Measurements from ENCODE around the gene PSMD2. TPM values are rescaled to one million over a fixed set of nuclear protein-coding genes. Genes with fewer than 3 reads are reported as not detected.

PSMD2 gene
- total RNA-seq, 3 donors from 2014 or later (not counting 1 experiment from before 2014, with no cell fraction given) = 218 to 237 (median 231) TPM

- H3K4me3 ChIP-seq (ENCODE audit: low read length) = no peak overlapping the region
- Mint-ChIP-seq H3K4me3 (no peak overlapping the region), H3K27ac (no peak overlapping the region), H3K36me3 (no peaks in the 10 kb centered on the region), H3K4me1 (peaks cover 0 to 6% of the 10 kb centered on the region in 2 donors), H3K27me3 (ENCODE audit: low read depth in 2 of 2) (peaks cover 31 to 47% of the 10 kb centered on the region in 2 donors), H3K9me3 (no peaks in the 10 kb centered on the region)
- ATAC-seq (no peak), DNase-seq (no peak)
- H3K4me1 ChIP-seq (ENCODE audit: control insufficient read depth, insufficient read depth, low read length) = no peaks in the 10 kb centered on the region
- WGBS (ENCODE audit: insufficient coverage) = 23% methylated on average over 1 of the region's 1 CpG
- no peak for TF ChIP-seq CTCF (IDR thresholded peaks at IDR 0.05)
- H3K36me3 ChIP-seq (ENCODE audit: control insufficient read depth, insufficient read depth, low read length) = no peaks in the 10 kb centered on the region
- H3K27me3 ChIP-seq (ENCODE audit: control insufficient read depth, insufficient read depth, low read length) = peaks cover 16% of the 10 kb centered on the region
- no peak overlapping the region for H3K27ac ChIP-seq (ENCODE audit: low read length)
- intact Hi-C loops (cut with micrococcal nuclease) = no loop called here
- H3K9me3 ChIP-seq (ENCODE audit: control insufficient read depth, insufficient read depth, low read length) = no peaks in the 10 kb centered on the region
Measured at GRCh38 chr3:184272269-184272668, 26.8 kb upstream of the PSMD2 start.

GRCh38 chr3:184275381-184275701, 23.7 kb upstream of the PSMD2 start:
- no peaks in the 10 kb centered on the region for H3K4me1 ChIP-seq (ENCODE audit: control insufficient read depth, insufficient read depth, low read length)
- no peaks in the 10 kb centered on the region for H3K9me3 Mint-ChIP-seq
- no peaks in the 10 kb centered on the region for H3K36me3 ChIP-seq (ENCODE audit: control insufficient read depth, insufficient read depth, low read length)
- 78% methylated on average over 12 of the region's 12 CpGs for WGBS (ENCODE audit: insufficient coverage)
- peaks cover 19% of the 10 kb centered on the region for H3K27me3 ChIP-seq (ENCODE audit: control insufficient read depth, insufficient read depth, low read length)
- TF ChIP-seq CTCF (IDR thresholded peaks at IDR 0.05) = no peak
- no peak overlapping the region for H3K27ac ChIP-seq (ENCODE audit: low read length)
- no peak for ATAC-seq
- H3K4me3 Mint-ChIP-seq = no peak overlapping the region
- peaks cover 0 to 6% of the 10 kb centered on the region in 2 donors for H3K4me1 Mint-ChIP-seq
- no peak for DNase-seq
- no peaks in the 10 kb centered on the region for H3K36me3 Mint-ChIP-seq
- no peaks in the 10 kb centered on the region for H3K9me3 ChIP-seq (ENCODE audit: control insufficient read depth, insufficient read depth, low read length)
- no peak overlapping the region for H3K27ac Mint-ChIP-seq
- H3K27me3 Mint-ChIP-seq (ENCODE audit: low read depth in 2 of 2) = peaks cover 41 to 64% of the 10 kb centered on the region in 2 donors
- no peak overlapping the region for H3K4me3 ChIP-seq (ENCODE audit: low read length)
- intact Hi-C loops (cut with micrococcal nuclease) = no loop called here

GRCh38 chr3:184275961-184276910, 22.8 kb upstream of the PSMD2 start, which contains the start of gene ECE2:
TSS of gene ECE2 (plus strand) at chr3:184276022. CDS start at chr3:184276154, 132 bp downstream.
- intact Hi-C loops (cut with micrococcal nuclease) = no loop called here
- DNase-seq (no peak), ATAC-seq (no peak)
- TF ChIP-seq CTCF (IDR thresholded peaks at IDR 0.05) = no peak
- peaks cover 0 to 6% of the 10 kb centered on the region in 2 donors for H3K4me1 Mint-ChIP-seq
- no peaks in the 10 kb centered on the region for H3K9me3 Mint-ChIP-seq
- WGBS (ENCODE audit: insufficient coverage) = 18% methylated on average over 62 of the region's 65 CpGs
- Histone ChIP-seq H3K27me3 (ENCODE audit: control insufficient read depth, insufficient read depth, low read length) (peaks cover 19% of the 10 kb centered on the region), H3K9me3 (ENCODE audit: control insufficient read depth, insufficient read depth, low read length) (no peaks in the 10 kb centered on the region), H3K4me1 (ENCODE audit: control insufficient read depth, insufficient read depth, low read length) (no peaks in the 10 kb centered on the region), H3K4me3 (ENCODE audit: low read length) (no peak within 1 kb of the TSS), H3K27ac (ENCODE audit: low read length) (no peak within 1 kb of the TSS), H3K36me3 (ENCODE audit: control insufficient read depth, insufficient read depth, low read length) (no peaks in the 10 kb centered on the region)
- no peak within 1 kb of the TSS for H3K27ac Mint-ChIP-seq
- no peak within 1 kb of the TSS for H3K4me3 Mint-ChIP-seq
- H3K27me3 Mint-ChIP-seq (ENCODE audit: low read depth in 2 of 2) = peaks cover 38 to 61% of the 10 kb centered on the region in 2 donors
- no peaks in the 10 kb centered on the region for H3K36me3 Mint-ChIP-seq

Data from natural killer cell (primary cell).